SK-N-SH treated with all-trans-retinoic acid at 6 μM for 48 hours (cell line): ENCODE measurements around the gene GIMAP1.

Source experiments
- ATAC-seq: fragments of 200-7000 bp; cut with Tn5 transposase; 3 replicates; pipeline ENCODE4 v1.9.1; 2020; ENCODE audit warnings: mild to moderate bottlenecking, moderate library complexity
- ARNTL ChIP-seq: fragments of 450-650 bp; formaldehyde crosslinking; IDR thresholded peaks from 2 replicates; pipeline ENCODE4 v1.5.0; 2020; ENCODE audit warnings: low read depth, mild to moderate bottlenecking, moderate library complexity, borderline replicate concordance
- BACH2 ChIP-seq: fragments of 250-450 bp; sonication (Bioruptor Pico); IDR thresholded peaks from 2 replicates; pipeline ENCODE4 v1.9.0; 2021; ENCODE audit warnings: mild to moderate bottlenecking, borderline replicate concordance
- CSDC2 ChIP-seq: fragments of 250-450 bp; sonication (Bioruptor Pico); IDR thresholded peaks from 2 replicates; pipeline ENCODE4 v1.5.0; 2020; ENCODE audit warnings: mild to moderate bottlenecking, moderate library complexity
- ESRRG ChIP-seq: fragments of 250-450 bp; sonication (Bioruptor Pico); IDR thresholded peaks from 2 replicates; pipeline ENCODE4 v1.6.1; 2021; ENCODE audit warnings: mild to moderate bottlenecking
- GLIS3 ChIP-seq: fragments of 250-450 bp; sonication (Bioruptor Pico); IDR thresholded peaks from 2 replicates; pipeline ENCODE4 v1.5.0; 2020; ENCODE audit warnings: mild to moderate bottlenecking, moderate library complexity
- ISL1 ChIP-seq: fragments of 250-450 bp; sonication (Bioruptor Pico); IDR thresholded peaks from 2 replicates; pipeline ENCODE4 v2.1.2; 2022; ENCODE audit warnings: mild to moderate bottlenecking, moderate library complexity
- OSR1 ChIP-seq: fragments of 250-450 bp; sonication (Bioruptor Pico); IDR thresholded peaks from 2 replicates; pipeline ENCODE4 v1.8.0; 2022; ENCODE audit warnings: moderate library complexity, mild to moderate bottlenecking, inconsistent platforms
- PPARA ChIP-seq: fragments of 250-450 bp; sonication (Bioruptor Pico); IDR thresholded peaks from 2 replicates; pipeline ENCODE4 v1.5.0; 2020; ENCODE audit warnings: mild to moderate bottlenecking, borderline replicate concordance
- SNAI2 ChIP-seq: fragments of 250-450 bp; sonication (Bioruptor Pico); IDR thresholded peaks from 2 replicates; pipeline ENCODE4 v1.5.0; 2020; ENCODE audit warnings: mild to moderate bottlenecking, moderate library complexity
- TCF4 ChIP-seq: fragments of 250-450 bp; sonication (Bioruptor Pico); IDR thresholded peaks from 2 replicates; pipeline ENCODE4 v1.8.0; 2021; ENCODE audit warnings: mild to moderate bottlenecking, moderate library complexity, borderline replicate concordance
- TOX ChIP-seq: fragments of 250-450 bp; sonication (Bioruptor Pico); IDR thresholded peaks from 2 replicates; pipeline ENCODE4 v1.8.0; 2021; ENCODE audit warnings: mild to moderate bottlenecking, moderate library complexity, borderline replicate concordance
- ZC3H10 ChIP-seq: fragments of 250-450 bp; sonication (Bioruptor Pico); IDR thresholded peaks from 2 replicates; pipeline ENCODE4 v1.5.1; 2021; ENCODE audit warnings: mild to moderate bottlenecking, moderate library complexity
- ZFP3 ChIP-seq: fragments of 250-450 bp; sonication (Bioruptor Pico); IDR thresholded peaks from 2 replicates; pipeline ENCODE4 v1.5.0; 2020; ENCODE audit warnings: mild to moderate bottlenecking, moderate library complexity
- ZFP30 ChIP-seq: fragments of 450-650 bp; formaldehyde crosslinking; IDR thresholded peaks from 2 replicates; pipeline ENCODE4 v1.5.0; 2022; ENCODE audit warnings: mild to moderate bottlenecking, moderate library complexity
- ZNF8 ChIP-seq: fragments of 450-650 bp; formaldehyde crosslinking; IDR thresholded peaks from 2 replicates; pipeline ENCODE4 v1.5.0; 2020; ENCODE audit warnings: mild to moderate bottlenecking, moderate library complexity
- TF ChIP-seq, protein P1 (sequence below): fragments of 250-450 bp; sonication (Bioruptor Pico); IDR thresholded peaks from 2 replicates; pipeline ENCODE4 v1.5.1; 2021; ENCODE audit warnings: mild to moderate bottlenecking, moderate library complexity
- TF ChIP-seq, protein P2 (sequence below): fragments of 250-450 bp; sonication (Bioruptor Pico); IDR thresholded peaks from 2 replicates; pipeline ENCODE4 v1.8.0; 2021; ENCODE audit warnings: low read depth, mild to moderate bottlenecking, moderate library complexity, borderline replicate concordance
- TF ChIP-seq, protein P3 (sequence below): fragments of 250-450 bp; sonication (Bioruptor Pico); IDR thresholded peaks from 2 replicates; pipeline ENCODE4 v1.8.0; 2020; ENCODE audit warnings: mild to moderate bottlenecking, moderate library complexity, borderline replicate concordance
- TF ChIP-seq, protein P4 (sequence below): fragments of 250-450 bp; sonication (Bioruptor Pico); IDR thresholded peaks from 2 replicates; pipeline ENCODE4 v1.5.1; 2020; ENCODE audit warnings: low read depth, mild to moderate bottlenecking, moderate library complexity

The GIMAP1 gene

DNA sequence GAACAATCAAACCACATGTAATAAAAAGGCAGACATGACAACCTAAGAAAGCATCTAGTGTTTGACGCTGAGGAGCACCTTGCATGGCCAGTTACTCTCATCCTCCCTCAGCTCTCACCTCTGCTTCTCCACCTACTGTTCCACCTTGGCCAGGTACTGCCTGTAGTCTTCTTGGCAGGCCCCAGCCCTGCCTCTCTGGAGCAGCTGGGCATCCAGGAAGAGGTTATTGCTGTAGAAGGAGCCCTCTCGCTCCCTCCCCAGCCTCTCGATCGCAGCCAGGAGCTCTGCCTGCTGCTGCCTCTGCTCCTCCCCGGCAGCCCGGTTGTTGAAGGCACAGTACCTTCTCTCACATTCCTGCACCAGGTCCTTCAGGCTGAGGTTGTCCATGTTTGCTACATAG, 30.5 kb downstream of the GIMAP1 start:
- ATAC-seq = no peak
- TF ChIP-seq GLIS3 (CRISPR knock-in tag) (no peak), ZFP3 (no peak), PPARA (CRISPR knock-in tag) (no peak), CSDC2 (CRISPR knock-in tag) (no peak), ZC3H10 (CRISPR knock-in tag) (no peak), ESRRG (no peak), ISL1 (no peak), OSR1 (no peak), SNAI2 (no peak), TOX (CRISPR knock-in tag) (no peak), ZFP30 (CRISPR knock-in tag) (no peak), ZNF8 (CRISPR knock-in tag) (no peak), TCF4 (CRISPR knock-in tag) (no peak)
- TF ChIP-seq, protein P1, sequence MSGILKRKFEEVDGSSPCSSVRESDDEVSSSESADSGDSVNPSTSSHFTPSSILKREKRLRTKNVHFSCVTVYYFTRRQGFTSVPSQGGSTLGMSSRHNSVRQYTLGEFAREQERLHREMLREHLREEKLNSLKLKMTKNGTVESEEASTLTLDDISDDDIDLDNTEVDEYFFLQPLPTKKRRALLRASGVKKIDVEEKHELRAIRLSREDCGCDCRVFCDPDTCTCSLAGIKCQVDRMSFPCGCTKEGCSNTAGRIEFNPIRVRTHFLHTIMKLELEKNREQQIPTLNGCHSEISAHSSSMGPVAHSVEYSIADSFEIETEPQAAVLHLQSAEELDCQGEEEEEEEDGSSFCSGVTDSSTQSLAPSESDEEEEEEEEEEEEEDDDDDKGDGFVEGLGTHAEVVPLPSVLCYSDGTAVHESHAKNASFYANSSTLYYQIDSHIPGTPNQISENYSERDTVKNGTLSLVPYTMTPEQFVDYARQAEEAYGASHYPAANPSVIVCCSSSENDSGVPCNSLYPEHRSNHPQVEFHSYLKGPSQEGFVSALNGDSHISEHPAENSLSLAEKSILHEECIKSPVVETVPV = no peak
- TF ChIP-seq, protein P2, sequence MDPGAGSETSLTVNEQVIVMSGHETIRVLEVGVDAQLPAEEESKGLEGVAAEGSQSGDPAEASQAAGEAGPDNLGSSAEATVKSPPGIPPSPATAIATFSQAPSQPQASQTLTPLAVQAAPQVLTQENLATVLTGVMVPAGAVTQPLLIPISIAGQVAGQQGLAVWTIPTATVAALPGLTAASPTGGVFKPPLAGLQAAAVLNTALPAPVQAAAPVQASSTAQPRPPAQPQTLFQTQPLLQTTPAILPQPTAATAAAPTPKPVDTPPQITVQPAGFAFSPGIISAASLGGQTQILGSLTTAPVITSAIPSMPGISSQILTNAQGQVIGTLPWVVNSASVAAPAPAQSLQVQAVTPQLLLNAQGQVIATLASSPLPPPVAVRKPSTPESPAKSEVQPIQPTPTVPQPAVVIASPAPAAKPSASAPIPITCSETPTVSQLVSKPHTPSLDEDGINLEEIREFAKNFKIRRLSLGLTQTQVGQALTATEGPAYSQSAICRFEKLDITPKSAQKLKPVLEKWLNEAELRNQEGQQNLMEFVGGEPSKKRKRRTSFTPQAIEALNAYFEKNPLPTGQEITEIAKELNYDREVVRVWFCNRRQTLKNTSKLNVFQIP (CRISPR knock-in tag) = no peak
- TF ChIP-seq, protein P3, sequence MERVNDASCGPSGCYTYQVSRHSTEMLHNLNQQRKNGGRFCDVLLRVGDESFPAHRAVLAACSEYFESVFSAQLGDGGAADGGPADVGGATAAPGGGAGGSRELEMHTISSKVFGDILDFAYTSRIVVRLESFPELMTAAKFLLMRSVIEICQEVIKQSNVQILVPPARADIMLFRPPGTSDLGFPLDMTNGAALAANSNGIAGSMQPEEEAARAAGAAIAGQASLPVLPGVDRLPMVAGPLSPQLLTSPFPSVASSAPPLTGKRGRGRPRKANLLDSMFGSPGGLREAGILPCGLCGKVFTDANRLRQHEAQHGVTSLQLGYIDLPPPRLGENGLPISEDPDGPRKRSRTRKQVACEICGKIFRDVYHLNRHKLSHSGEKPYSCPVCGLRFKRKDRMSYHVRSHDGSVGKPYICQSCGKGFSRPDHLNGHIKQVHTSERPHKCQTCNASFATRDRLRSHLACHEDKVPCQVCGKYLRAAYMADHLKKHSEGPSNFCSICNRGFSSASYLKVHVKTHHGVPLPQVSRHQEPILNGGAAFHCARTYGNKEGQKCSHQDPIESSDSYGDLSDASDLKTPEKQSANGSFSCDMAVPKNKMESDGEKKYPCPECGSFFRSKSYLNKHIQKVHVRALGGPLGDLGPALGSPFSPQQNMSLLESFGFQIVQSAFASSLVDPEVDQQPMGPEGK (CRISPR knock-in tag) = no peak
- TF ChIP-seq, all 23 proteins: peak for 0

DNA sequence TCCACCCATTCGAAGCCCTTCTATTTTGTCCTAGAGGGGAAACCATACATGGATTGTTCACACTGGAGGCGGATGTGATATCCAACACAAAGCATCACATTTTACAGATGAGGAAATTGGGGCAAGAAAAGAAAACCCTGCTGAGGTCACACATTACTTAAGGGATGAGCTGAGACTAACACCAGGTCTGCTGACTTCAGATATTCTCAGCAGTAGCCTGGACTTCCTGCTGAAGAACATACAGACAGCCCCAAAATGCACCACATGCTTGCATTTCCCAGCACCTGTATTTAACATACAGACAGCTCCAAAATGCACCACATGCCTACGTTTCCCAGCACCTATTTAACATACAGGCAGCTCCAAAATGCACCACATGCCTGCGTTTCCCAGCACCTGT, 32.0 kb downstream of the GIMAP1 start:
- TF ChIP-seq PPARA (CRISPR knock-in tag) (no peak), GLIS3 (CRISPR knock-in tag) (no peak), ZNF8 (CRISPR knock-in tag) (no peak), ARNTL (CRISPR knock-in tag) (no peak), ZFP30 (CRISPR knock-in tag) (no peak), TOX (CRISPR knock-in tag) (no peak), ZC3H10 (CRISPR knock-in tag) (no peak), BACH2 (CRISPR knock-in tag) (no peak)
- TF ChIP-seq, protein P4, sequence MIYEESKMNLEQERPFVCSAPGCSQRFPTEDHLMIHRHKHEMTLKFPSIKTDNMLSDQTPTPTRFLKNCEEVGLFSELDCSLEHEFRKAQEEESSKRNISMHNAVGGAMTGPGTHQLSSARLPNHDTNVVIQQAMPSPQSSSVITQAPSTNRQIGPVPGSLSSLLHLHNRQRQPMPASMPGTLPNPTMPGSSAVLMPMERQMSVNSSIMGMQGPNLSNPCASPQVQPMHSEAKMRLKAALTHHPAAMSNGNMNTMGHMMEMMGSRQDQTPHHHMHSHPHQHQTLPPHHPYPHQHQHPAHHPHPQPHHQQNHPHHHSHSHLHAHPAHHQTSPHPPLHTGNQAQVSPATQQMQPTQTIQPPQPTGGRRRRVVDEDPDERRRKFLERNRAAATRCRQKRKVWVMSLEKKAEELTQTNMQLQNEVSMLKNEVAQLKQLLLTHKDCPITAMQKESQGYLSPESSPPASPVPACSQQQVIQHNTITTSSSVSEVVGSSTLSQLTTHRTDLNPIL (CRISPR knock-in tag) = no peak
- ATAC-seq = no peak

DNA sequence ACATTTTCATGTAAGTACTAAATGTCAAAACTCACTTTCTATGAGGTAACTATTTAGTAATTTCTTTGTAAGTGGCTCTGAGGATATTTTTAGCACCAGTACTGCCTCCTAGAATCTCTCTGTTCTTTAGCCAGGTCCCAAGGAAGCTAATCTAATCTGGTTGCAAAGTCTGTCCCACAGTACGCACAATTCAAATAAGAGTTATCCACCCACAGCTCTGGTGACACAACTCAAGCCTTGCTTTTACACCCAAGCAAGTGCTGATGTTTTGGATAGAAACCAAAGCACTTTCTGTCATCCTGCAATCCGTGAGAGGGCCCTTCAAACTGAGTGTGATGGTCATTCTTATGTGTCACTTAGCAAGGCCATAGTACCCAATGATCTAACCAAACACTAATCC, 35.3 kb downstream of the GIMAP1 start:
- no peak for TF ChIP-seq ISL1
- TF ChIP-seq ZC3H10 (CRISPR knock-in tag) = no peak
- TF ChIP-seq TOX (CRISPR knock-in tag) = no peak
- TF ChIP-seq ARNTL (CRISPR knock-in tag) = no peak
- TF ChIP-seq, protein P3 (CRISPR knock-in tag) = no peak
- TF ChIP-seq, protein P4 (CRISPR knock-in tag) = no peak
- ATAC-seq = no peak
